ENCODE results near the gene PTCD2.

- TF ChIP-seq CTCF (IDR thresholded peaks at IDR 0.05) = no peak
- no peak for TF ChIP-seq POLR2A (IDR thresholded peaks at IDR 0.05)
These were observed 97.3 kb downstream of the PTCD2 start for GRCh38 chr5:72417333-72418062.

Measured in tibial nerve (tissue), 3 donors.